ENCODE measurements around the gene AP1S1.
"Not testable (repeated sequence)": the region's sequence is repeated elsewhere in the genome, so short reads cannot be mapped to it uniquely, and the experiment has no call there.

Gene AP1S1

DNA sequence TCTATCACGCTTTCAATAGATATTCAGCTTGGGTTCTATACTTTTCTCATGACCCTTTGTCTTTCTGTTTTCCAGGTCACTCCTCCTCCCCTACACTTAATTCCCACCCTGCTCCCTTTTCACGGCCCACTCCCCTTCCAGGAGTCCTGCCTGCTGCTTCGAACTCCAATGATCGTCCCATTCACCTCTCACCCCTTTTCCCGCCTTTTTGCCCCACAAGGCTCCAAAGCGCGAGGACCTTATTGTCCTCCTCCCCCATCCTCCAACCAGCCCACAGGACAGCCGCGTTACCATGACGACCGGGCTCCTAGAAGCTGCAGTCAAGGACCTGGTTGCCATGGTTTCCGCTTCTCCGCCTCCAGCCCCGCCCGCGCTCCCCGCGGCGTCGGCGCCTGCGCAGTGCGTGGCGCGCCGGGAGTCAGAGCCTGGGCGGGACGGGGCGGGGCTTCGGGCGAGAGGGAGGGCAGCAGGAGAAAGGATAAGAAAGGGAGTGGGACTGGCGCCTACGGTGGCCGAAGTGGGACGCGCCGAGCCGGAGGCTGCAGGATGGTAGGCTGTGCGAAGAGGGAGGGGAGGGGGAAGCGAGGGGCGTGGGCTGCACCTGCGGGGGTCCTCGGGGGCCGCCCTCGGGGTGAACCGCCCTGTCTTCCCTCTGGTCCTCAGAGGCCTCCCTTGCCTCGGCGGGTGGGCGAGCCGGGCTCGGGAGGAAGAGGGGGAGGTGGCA, at the start of gene AP1S1:
AP1S1 (plus strand) TSS at position 508 of the 724 bp plus-strand sequence; CDS start at position 547, 39 bp downstream.
- peak within 1 kb of the TSS; percentile 65 to 77 for H3K4me3 ChIP-seq (ENCODE audit: low read length in 2 of 2)
- H3K4me1 ChIP-seq (ENCODE audit: control insufficient read depth, insufficient read depth, low read length): peaks cover 10% of the 10 kb centered on the region
- no peaks in the 10 kb centered on the region for H3K9me3 ChIP-seq (ENCODE audit: control insufficient read depth in 2 of 2, low read length in 2 of 2)
- H3K9ac ChIP-seq (ENCODE audit: low read length in 2 of 2): peak within 1 kb of the TSS; percentile 55 to 67
- H3K36me3 ChIP-seq (ENCODE audit: control insufficient read depth in 2 of 2, insufficient read depth in 2 of 2, low read length in 2 of 2): peaks cover 6% of the 10 kb centered on the region in 2 donors
- H3K27me3 ChIP-seq (ENCODE audit: control insufficient read depth in 1 of 2, insufficient read depth in 2 of 2, low read length in 2 of 2): peaks cover 0 to 1% of the 10 kb centered on the region in 2 donors
- H3K27ac ChIP-seq (ENCODE audit: low read length): no peak within 1 kb of the TSS

DNA sequence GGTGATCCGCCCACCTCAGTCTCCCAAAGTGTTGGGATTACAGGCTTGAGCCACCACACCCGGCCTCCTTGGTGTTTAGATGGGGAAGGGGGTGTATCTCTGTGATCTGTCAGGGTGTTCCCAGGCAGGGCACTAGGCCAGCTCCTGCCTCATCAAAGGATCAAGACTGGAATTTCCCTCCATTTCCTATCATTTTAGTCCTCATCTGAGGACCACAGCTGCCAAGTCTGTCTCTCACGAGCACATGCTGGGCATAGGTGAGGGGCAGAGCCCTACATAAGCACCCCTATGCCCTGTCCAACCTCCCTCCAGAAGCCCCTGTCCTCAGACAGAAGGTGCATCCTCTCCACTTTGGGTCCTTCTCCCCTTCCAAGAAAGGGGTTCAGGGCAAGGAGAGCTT, 49.5 kb upstream of the AP1S1 start:
- no peaks in the 10 kb centered on the region for H3K36me3 ChIP-seq (ENCODE audit: control insufficient read depth in 2 of 2, insufficient read depth in 2 of 2, low read length in 2 of 2)
- no peak overlapping the region for H3K9ac ChIP-seq (ENCODE audit: low read length in 2 of 2)
- H3K4me1 ChIP-seq (ENCODE audit: control insufficient read depth, insufficient read depth, low read length): peaks cover 10% of the 10 kb centered on the region
- no peaks in the 10 kb centered on the region for H3K9me3 ChIP-seq (ENCODE audit: control insufficient read depth in 2 of 2, low read length in 2 of 2)
- H3K27me3 ChIP-seq (ENCODE audit: control insufficient read depth in 1 of 2, insufficient read depth in 2 of 2, low read length in 2 of 2): no peaks in the 10 kb centered on the region
- H3K4me3 ChIP-seq (ENCODE audit: low read length in 2 of 2): no peak overlapping the region
- no peak overlapping the region for H3K27ac ChIP-seq (ENCODE audit: low read length)

DNA sequence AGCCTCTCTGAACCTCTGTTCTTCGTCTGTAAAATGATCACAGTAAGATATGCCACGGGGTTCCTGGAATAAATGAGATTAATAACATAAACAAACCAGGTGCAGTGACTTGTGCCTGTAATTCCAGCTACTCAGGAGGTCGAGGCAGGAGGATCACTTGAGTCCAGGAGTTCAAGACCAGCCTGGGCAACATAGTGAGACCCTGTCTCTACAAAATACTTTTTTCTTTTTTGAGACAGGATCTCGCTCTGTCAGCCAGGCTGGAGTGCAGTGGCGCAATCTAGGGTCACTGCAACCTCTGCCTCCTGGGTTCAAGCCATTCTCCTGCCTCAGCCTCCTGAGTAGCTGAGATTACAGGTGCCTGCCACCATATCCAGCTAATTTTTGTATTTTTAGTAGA, 49.0 kb upstream of the AP1S1 start:
- H3K27me3 ChIP-seq (ENCODE audit: control insufficient read depth in 1 of 2, insufficient read depth in 2 of 2, low read length in 2 of 2); H3K36me3 ChIP-seq (ENCODE audit: control insufficient read depth in 2 of 2, insufficient read depth in 2 of 2, low read length in 2 of 2); H3K9ac ChIP-seq (ENCODE audit: low read length in 2 of 2); H3K4me3 ChIP-seq (ENCODE audit: low read length in 2 of 2); H3K27ac ChIP-seq (ENCODE audit: low read length); H3K9me3 ChIP-seq (ENCODE audit: control insufficient read depth in 2 of 2, low read length in 2 of 2); H3K4me1 ChIP-seq (ENCODE audit: control insufficient read depth, insufficient read depth, low read length): not testable (repeated sequence)

DNA sequence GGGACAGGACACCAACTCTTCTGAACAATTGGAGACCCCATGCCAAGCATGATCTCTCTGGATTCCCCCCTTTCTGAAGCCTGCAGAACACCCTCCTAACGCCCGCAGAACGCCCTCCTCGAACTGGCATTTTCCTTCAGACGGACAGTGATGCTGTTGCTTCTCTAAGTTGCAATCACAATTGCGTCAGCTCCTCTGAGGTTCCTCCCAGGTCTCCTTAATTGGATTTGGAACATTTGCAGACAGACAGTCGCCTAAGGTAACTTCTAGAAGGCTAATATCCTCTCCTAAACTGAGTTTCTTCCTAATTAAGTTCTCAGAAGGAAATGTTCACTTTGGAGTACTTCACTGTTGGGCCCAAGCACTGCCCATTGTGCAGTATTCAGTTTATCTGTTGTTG, 47.9 kb upstream of the AP1S1 start:
- Histone ChIP-seq H3K9ac (ENCODE audit: low read length in 2 of 2) (no peak overlapping the region), H3K27me3 (ENCODE audit: control insufficient read depth in 1 of 2, insufficient read depth in 2 of 2, low read length in 2 of 2) (no peaks in the 10 kb centered on the region), H3K27ac (ENCODE audit: low read length) (no peak overlapping the region), H3K9me3 (ENCODE audit: control insufficient read depth in 2 of 2, low read length in 2 of 2) (no peaks in the 10 kb centered on the region), H3K36me3 (ENCODE audit: control insufficient read depth in 2 of 2, insufficient read depth in 2 of 2, low read length in 2 of 2) (no peaks in the 10 kb centered on the region), H3K4me1 (ENCODE audit: control insufficient read depth, insufficient read depth, low read length) (no peaks in the 10 kb centered on the region), H3K4me3 (ENCODE audit: low read length in 2 of 2) (no peak overlapping the region)

DNA sequence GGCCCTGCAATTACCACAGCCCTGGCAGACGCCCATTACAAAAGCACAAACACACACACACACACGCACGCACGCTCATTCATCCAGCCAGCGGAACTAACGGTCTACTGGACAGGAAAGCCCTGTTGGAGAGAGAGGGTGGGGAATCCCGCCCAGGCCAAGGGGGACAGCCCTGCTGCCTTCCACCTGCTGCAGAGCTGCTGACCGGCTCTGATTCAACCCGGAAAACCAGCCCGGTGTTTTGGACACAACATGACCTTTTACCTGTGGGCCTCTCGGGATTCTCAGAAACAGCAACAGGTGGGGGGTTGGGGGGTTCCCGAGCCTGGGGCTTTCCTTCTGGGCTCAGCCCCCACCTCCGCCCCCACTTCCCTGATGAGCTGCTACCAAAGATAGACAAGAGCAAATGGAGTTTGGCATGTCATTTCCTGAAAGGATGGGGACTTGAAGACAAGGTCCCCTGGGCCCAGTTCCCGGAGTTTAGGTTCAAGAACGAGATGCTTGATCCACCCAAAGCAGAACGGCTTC, 45.9 kb upstream of the AP1S1 start:
- H3K36me3 ChIP-seq (ENCODE audit: control insufficient read depth in 2 of 2, insufficient read depth in 2 of 2, low read length in 2 of 2): no peaks in the 10 kb centered on the region
- no peak overlapping the region for H3K4me3 ChIP-seq (ENCODE audit: low read length in 2 of 2)
- no peaks in the 10 kb centered on the region for H3K27me3 ChIP-seq (ENCODE audit: control insufficient read depth in 1 of 2, insufficient read depth in 2 of 2, low read length in 2 of 2)
- no peak overlapping the region for H3K27ac ChIP-seq (ENCODE audit: low read length)
- H3K9me3 ChIP-seq (ENCODE audit: control insufficient read depth in 2 of 2, low read length in 2 of 2): no peaks in the 10 kb centered on the region
- H3K4me1 ChIP-seq (ENCODE audit: control insufficient read depth, insufficient read depth, low read length): no peaks in the 10 kb centered on the region
- H3K9ac ChIP-seq (ENCODE audit: low read length in 2 of 2): no peak overlapping the region

DNA sequence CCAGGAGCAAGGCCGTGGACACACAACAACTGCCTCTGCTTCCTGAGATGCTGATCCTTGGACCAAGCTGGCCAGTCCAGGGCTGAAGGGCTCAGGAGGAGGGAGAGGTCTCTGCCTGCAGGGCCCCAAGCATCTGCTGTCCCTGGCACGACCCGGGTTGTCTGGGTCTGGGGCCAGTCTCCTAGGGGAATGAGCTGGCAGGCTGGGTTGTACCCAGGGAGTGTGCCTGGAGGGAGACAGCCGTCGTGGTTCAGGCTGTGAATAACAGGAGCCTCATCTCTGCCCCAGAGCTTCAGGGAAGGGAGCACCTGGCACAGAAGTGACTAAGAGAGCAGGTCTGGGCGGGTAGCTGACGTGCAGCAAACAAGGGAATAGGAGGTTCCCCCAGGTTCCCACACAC, 45.3 kb upstream of the AP1S1 start:
- H3K27me3 ChIP-seq (ENCODE audit: control insufficient read depth in 1 of 2, insufficient read depth in 2 of 2, low read length in 2 of 2): no peaks in the 10 kb centered on the region
- no peaks in the 10 kb centered on the region for H3K4me1 ChIP-seq (ENCODE audit: control insufficient read depth, insufficient read depth, low read length)
- H3K36me3 ChIP-seq (ENCODE audit: control insufficient read depth in 2 of 2, insufficient read depth in 2 of 2, low read length in 2 of 2): no peaks in the 10 kb centered on the region
- H3K9ac ChIP-seq (ENCODE audit: low read length in 2 of 2): no peak overlapping the region
- H3K4me3 ChIP-seq (ENCODE audit: low read length in 2 of 2): no peak overlapping the region
- no peak overlapping the region for H3K27ac ChIP-seq (ENCODE audit: low read length)
- H3K9me3 ChIP-seq (ENCODE audit: control insufficient read depth in 2 of 2, low read length in 2 of 2): no peaks in the 10 kb centered on the region

DNA sequence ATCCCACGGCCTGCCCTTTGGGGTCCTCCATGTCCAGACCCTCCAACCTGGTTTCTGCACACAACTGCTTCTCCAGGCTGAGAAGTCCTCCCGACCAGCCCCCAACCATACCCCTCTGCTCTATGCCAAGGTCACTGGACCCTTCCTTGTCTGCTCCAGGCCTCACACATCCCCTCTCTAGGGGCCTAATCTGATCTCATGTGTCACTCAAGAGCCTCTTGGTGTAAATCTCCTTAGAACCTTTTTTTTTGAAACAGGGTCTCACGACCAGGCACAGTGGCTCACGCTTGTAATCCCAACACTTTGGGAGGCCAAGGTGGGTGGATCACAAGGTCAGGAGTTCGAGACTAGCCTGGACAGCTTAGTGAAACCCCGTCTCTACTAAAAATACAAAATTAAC, 44.9 kb upstream of the AP1S1 start:
- Histone ChIP-seq H3K27me3 (ENCODE audit: control insufficient read depth in 1 of 2, insufficient read depth in 2 of 2, low read length in 2 of 2) (no peaks in the 10 kb centered on the region), H3K9me3 (ENCODE audit: control insufficient read depth in 2 of 2, low read length in 2 of 2) (no peaks in the 10 kb centered on the region), H3K27ac (ENCODE audit: low read length) (no peak overlapping the region), H3K9ac (ENCODE audit: low read length in 2 of 2) (no peak overlapping the region), H3K36me3 (ENCODE audit: control insufficient read depth in 2 of 2, insufficient read depth in 2 of 2, low read length in 2 of 2) (no peaks in the 10 kb centered on the region), H3K4me1 (ENCODE audit: control insufficient read depth, insufficient read depth, low read length) (no peaks in the 10 kb centered on the region), H3K4me3 (ENCODE audit: low read length in 2 of 2) (no peak overlapping the region)

DNA sequence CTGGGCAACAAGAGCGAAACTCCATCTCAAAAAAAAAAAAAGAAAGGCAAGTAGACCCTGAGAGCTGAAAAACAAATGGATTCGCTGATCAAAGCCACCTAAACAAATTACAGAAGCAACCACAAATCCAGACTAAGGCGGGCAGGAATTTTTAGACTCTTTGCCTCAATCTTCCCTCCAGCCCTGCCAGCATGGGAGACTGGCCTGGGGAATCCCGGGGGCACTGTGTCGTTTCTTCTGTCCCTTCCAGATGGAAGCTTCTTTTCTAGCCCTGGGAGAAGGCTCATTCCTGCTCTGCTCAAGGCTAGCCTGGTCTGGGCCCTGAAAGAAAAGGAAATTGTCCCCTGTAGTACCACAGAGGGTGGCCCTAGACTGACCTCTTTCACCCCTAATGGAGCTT, 43.0 kb upstream of the AP1S1 start:
- Histone ChIP-seq H3K9ac (ENCODE audit: low read length in 2 of 2) (no peak overlapping the region), H3K36me3 (ENCODE audit: control insufficient read depth in 2 of 2, insufficient read depth in 2 of 2, low read length in 2 of 2) (no peaks in the 10 kb centered on the region), H3K27ac (ENCODE audit: low read length) (no peak overlapping the region), H3K9me3 (ENCODE audit: control insufficient read depth in 2 of 2, low read length in 2 of 2) (no peaks in the 10 kb centered on the region), H3K27me3 (ENCODE audit: control insufficient read depth in 1 of 2, insufficient read depth in 2 of 2, low read length in 2 of 2) (no peaks in the 10 kb centered on the region), H3K4me1 (ENCODE audit: control insufficient read depth, insufficient read depth, low read length) (no peaks in the 10 kb centered on the region), H3K4me3 (ENCODE audit: low read length in 2 of 2) (no peak overlapping the region)

DNA sequence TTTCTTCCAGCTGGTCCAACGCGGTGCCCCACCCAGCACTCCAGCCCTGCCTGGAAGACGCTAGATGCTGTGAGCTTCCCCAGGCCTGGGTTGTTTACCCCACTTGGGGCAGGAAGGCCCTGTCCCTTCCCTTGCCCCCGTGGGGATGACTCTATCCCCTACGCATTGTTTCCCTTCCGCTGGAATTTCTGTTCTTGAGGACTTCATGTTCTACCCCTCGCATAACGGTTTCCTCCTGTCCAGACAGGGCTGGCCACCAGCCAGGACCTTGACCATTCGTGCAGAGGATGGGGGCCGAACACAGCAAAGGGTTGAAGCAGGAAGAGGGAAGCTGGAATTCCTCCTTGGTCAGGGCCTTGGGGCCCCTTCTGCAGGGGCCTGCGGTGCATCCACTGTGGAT, 42.0 kb upstream of the AP1S1 start:
- Histone ChIP-seq H3K4me3 (ENCODE audit: low read length in 2 of 2) (no peak overlapping the region), H3K27ac (ENCODE audit: low read length) (no peak overlapping the region), H3K36me3 (ENCODE audit: control insufficient read depth in 2 of 2, insufficient read depth in 2 of 2, low read length in 2 of 2) (no peaks in the 10 kb centered on the region), H3K9ac (ENCODE audit: low read length in 2 of 2) (no peak overlapping the region), H3K9me3 (ENCODE audit: control insufficient read depth in 2 of 2, low read length in 2 of 2) (no peaks in the 10 kb centered on the region), H3K4me1 (ENCODE audit: control insufficient read depth, insufficient read depth, low read length) (no peaks in the 10 kb centered on the region), H3K27me3 (ENCODE audit: control insufficient read depth in 1 of 2, insufficient read depth in 2 of 2, low read length in 2 of 2) (no peaks in the 10 kb centered on the region)

DNA sequence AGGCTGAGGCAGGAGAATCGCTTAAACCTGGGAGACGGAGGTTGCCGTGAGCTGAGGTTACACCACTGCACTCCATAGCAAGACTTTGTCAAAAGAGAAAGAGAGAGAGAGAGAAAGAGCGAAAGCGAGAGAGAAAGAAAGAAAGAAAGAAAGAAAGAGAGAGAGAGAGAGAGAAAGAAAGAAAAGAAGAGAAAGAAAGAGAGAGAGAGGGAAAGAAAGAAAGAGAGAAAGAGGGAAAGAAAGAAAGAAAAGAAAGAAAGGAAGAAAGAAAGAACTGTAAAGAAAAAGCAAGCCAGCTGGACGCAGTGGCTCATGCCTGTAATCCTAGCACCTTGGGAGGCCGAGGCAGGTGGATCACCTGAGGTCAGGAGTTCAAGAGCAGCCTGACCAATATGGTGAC, 41.1 kb upstream of the AP1S1 start:
- H3K27ac ChIP-seq (ENCODE audit: low read length); H3K27me3 ChIP-seq (ENCODE audit: control insufficient read depth in 1 of 2, insufficient read depth in 2 of 2, low read length in 2 of 2); H3K36me3 ChIP-seq (ENCODE audit: control insufficient read depth in 2 of 2, insufficient read depth in 2 of 2, low read length in 2 of 2); H3K9ac ChIP-seq (ENCODE audit: low read length in 2 of 2); H3K4me1 ChIP-seq (ENCODE audit: control insufficient read depth, insufficient read depth, low read length); H3K9me3 ChIP-seq (ENCODE audit: control insufficient read depth in 2 of 2, low read length in 2 of 2); H3K4me3 ChIP-seq (ENCODE audit: low read length in 2 of 2): not testable (repeated sequence)

DNA sequence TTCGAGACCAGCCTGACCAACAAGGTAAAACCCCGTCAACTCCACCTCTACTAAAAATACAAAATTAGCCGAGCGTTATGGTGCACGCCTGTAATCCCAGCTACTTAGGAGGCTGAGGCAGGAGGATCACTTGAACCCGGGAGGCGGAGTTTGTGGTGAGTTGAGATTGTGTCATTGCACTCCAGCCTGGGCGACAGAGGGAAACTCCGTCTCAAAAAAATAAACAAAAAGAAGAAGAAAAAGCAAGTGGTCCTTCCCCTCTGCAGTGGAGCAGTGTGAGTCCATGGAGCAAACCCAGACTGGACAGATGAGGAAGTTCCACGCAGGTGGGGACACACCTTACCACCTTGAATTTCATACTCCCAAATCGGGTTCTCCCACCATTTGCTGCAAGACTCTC, 40.4 kb upstream of the AP1S1 start:
- H3K9me3 ChIP-seq (ENCODE audit: control insufficient read depth in 2 of 2, low read length in 2 of 2): no peaks in the 10 kb centered on the region
- peaks cover 4% of the 10 kb centered on the region for H3K4me1 ChIP-seq (ENCODE audit: control insufficient read depth, insufficient read depth, low read length)
- H3K36me3 ChIP-seq (ENCODE audit: control insufficient read depth in 2 of 2, insufficient read depth in 2 of 2, low read length in 2 of 2): no peaks in the 10 kb centered on the region
- H3K27ac ChIP-seq (ENCODE audit: low read length): no peak overlapping the region
- no peaks in the 10 kb centered on the region for H3K27me3 ChIP-seq (ENCODE audit: control insufficient read depth in 1 of 2, insufficient read depth in 2 of 2, low read length in 2 of 2)
- no peak overlapping the region for H3K9ac ChIP-seq (ENCODE audit: low read length in 2 of 2)
- no peak overlapping the region for H3K4me3 ChIP-seq (ENCODE audit: low read length in 2 of 2)

Data from stomach smooth muscle (tissue), 2 donors.